Right lobe of liver (tissue), 6 donors: ENCODE measurements around the gene TERF2IP. TPM values are rescaled to one million over a fixed set of nuclear protein-coding genes. Genes with fewer than 3 reads are reported as not detected.

ENCODE experiments used
- ATAC-seq, 4 donors: fragments of 200-7000 bp; cut with Tn5 transposase; one replicate each; pipeline ENCODE4 v1.9.1; 2020; ENCODE audit warnings: mild to moderate bottlenecking in 4 of 4, moderate library complexity in 4 of 4
- DNase-seq, 3 donors: peaks; one replicate each; pipeline ENCODE4 v3.0.0-alpha.2; 2020
- H3K27ac ChIP-seq, 3 donors: fragments of 200-600 bp; one replicate each; pipeline ENCODE4 v1.8.0; 2022
- H3K27me3 ChIP-seq, 2 donors: fragments of 200-600 bp; one replicate each; pipeline ENCODE4 v1.8.0; 2022
- H3K36me3 ChIP-seq, 4 donors: fragments of 200-600 bp; sonication (generic) in 1 of 4; one replicate each; pipeline versions ENCODE4 v1.5.1 to v1.8.0; 2017 to 2022; ENCODE audit warnings: control low read depth in 1 of 4
- H3K4me1 ChIP-seq, 4 donors: fragments of 200-600 bp; sonication (generic) in 1 of 4; one replicate each; pipeline versions ENCODE4 v1.5.1 to v1.8.0; 2017 to 2022; ENCODE audit warnings: control low read depth in 1 of 4
- H3K4me3 ChIP-seq, 3 donors: fragments of 200-600 bp; one replicate each; pipeline ENCODE4 v1.8.0; 2022
- H3K9me3 ChIP-seq, 4 donors: fragments of 200-600 bp; sonication (generic) in 1 of 4; one replicate each; pipeline versions ENCODE4 v1.5.1 to v1.8.0; 2017 to 2022; ENCODE audit warnings: control low read depth in 1 of 4
- POLR2A ChIP-seq: fragments of 450-650 bp; IDR thresholded peaks from one replicate; pipeline ENCODE4 v1.6.1; 2017; ENCODE audit warnings: antibody characterized with exemption, mild to moderate bottlenecking
- WGBS: methylation state at CpG from one replicate; pipeline ENCODE4 v1.1.6; 2018; ENCODE audit warnings: low coverage, low lambda C conversion rate; ENCODE audit not compliant: insufficient coverage; ENCODE audit errors: missing lambda C conversion rate; 5-methylcytosine and 5-hydroxymethylcytosine counted together
- intact Hi-C, 2 donors: fragments of 100-400 bp; cut with DNase I; formaldehyde crosslinking; loops; one replicate each; pipeline versions ENCODE4 v1.11.2 to v1.14.1; 2022
- small RNA-seq, 2 experiments: library from RNA; depleted of rRNA; stranded (forward); fragments of <200 nt; gene quantifications; one replicate each; pipeline ENCODE3, GENCODE V24; 2016
- total RNA-seq, 6 experiments: library from RNA; depleted of rRNA in 2 of 6; stranded (reverse); fragments of >200 nt in 2 of 6; fragmentation: NEBNext Ultra II Directional in 3 of 6; extraction: Animal tissue kit (Norgen Biotek cat#: 25700) in 3 of 6; gene quantifications; one replicate each; pipeline versions ENCODE4 v1.1.0 to v1.2.4, GENCODE V29; 2016 to 2023
- TF ChIP-seq, protein P1 (sequence below), 4 donors: fragments of 200-600 bp in 3 of 4; fragments of 450-650 bp in 1 of 4; IDR thresholded peaks; one replicate each; pipeline versions ENCODE4 v1.5.1 to v1.8.0; 2016 to 2022; ENCODE audit warnings: antibody characterized with exemption in 4 of 4, mild to moderate bottlenecking in 2 of 4
- donor health status: DM: no; HTN: yes; CAD: no.
- donor health status: DM: no; HTN: no; CAD: no.
- donor health status: DM: no; HTN: no; CAD: no.
- donor health status: DM: no; HTN: yes; CAD: no.
- donor health status: DM: no; HTN: yes; CAD: no.

TERF2IP gene
- total RNA-seq, 6 experiments from 2014 or later: 16.0 to 25.1 (median 23.2) TPM

DNA sequence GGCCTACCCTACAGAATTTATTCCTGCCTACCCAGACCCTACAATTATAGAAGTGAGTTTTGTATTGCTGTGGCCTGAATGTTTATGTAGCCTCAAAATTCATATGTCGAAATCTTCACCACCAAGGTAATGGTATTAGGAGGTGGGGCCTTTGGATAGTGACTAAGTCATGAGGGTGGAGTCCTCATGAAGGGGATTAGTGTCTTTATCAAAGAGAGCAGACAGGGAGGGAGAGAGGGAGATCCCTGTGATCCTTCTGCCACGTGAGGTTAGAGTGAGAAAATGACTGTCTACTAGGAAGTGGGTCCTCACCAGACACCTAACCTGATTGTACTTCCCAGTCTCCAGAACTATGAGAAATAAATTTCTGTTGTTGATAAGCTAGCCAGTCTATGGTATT, 54.7 kb downstream of the TERF2IP start:
- no peak for ATAC-seq
- WGBS: 59% methylated on average over 2 of the region's 2 CpGs
- TF ChIP-seq, protein P1, sequence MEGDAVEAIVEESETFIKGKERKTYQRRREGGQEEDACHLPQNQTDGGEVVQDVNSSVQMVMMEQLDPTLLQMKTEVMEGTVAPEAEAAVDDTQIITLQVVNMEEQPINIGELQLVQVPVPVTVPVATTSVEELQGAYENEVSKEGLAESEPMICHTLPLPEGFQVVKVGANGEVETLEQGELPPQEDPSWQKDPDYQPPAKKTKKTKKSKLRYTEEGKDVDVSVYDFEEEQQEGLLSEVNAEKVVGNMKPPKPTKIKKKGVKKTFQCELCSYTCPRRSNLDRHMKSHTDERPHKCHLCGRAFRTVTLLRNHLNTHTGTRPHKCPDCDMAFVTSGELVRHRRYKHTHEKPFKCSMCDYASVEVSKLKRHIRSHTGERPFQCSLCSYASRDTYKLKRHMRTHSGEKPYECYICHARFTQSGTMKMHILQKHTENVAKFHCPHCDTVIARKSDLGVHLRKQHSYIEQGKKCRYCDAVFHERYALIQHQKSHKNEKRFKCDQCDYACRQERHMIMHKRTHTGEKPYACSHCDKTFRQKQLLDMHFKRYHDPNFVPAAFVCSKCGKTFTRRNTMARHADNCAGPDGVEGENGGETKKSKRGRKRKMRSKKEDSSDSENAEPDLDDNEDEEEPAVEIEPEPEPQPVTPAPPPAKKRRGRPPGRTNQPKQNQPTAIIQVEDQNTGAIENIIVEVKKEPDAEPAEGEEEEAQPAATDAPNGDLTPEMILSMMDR (IDR thresholded peaks at IDR 0.05): no peak
- TF ChIP-seq POLR2A: no peak

DNA sequence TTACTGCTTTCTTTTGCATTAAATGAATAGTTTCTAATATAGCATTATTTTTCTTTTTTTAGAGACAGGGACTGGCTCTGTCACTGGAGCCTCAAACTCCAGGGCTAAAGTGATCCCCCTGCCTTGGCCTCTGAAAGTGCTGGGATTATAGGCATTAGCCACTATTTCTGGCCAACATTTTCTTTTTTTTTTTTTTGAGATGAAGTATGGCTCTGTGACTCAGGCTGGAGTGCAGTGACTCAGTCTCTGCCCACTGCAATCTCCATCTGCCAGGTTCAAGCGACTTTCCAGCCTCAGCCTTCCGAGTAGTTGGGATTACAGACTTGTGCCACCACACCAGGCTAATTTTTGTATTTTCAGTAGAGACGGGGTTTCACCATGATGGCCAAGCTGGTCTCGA, 55.7 kb downstream of the TERF2IP start:
- ATAC-seq: no peak
- no peak overlapping the region for H3K27ac ChIP-seq
- no peaks in the 10 kb centered on the region for H3K4me1 ChIP-seq
- no peaks in the 10 kb centered on the region for H3K36me3 ChIP-seq
- TF ChIP-seq, protein P1 (IDR thresholded peaks at IDR 0.05): no peak
- no peak for TF ChIP-seq POLR2A
- DNase-seq: no peak
- no peak overlapping the region for H3K4me3 ChIP-seq
- intact Hi-C loops: no loop called here
- 65% methylated on average over 3 of the region's 4 CpGs for WGBS
- H3K27me3 ChIP-seq: no peaks in the 10 kb centered on the region
- no peaks in the 10 kb centered on the region for H3K9me3 ChIP-seq

More for the DNA sequence above, 54.7 kb downstream of the TERF2IP start:
- Histone ChIP-seq H3K9me3 (no peaks in the 10 kb centered on the region), H3K4me1 (no peaks in the 10 kb centered on the region), H3K27me3 (no peaks in the 10 kb centered on the region), H3K4me3 (no peak overlapping the region), H3K27ac (no peak overlapping the region), H3K36me3 (no peaks in the 10 kb centered on the region)
- no peak for DNase-seq
- intact Hi-C loops: no loop called here

Small RNAs within 50 kb of the gene (small RNA-seq; reads per million reads assigned to genes)
- gene RN7SL520P: 0 reads per million in 2 experiments

Other genes with a start within 250 kb of the TERF2IP start
- 10 to 100 TPM; 23.9 to 43.3 (median 36.0) TPM for gene CFDP1, start 214.3 kb upstream of the TERF2IP start, total RNA-seq
- gene TMEM170A, start 183.1 kb upstream of the TERF2IP start, total RNA-seq: 10 to 100 TPM in 5 of 6 experiments, 1 to 10 TPM in 1; 9.4 to 15.5 (median 12.8) TPM
- gene CHST6, start 152.3 kb upstream of the TERF2IP start, total RNA-seq: under 1 TPM in 1 of 6 experiments, not detected in 5; 0.02 TPM
- not detected for gene CHST5, start 111.7 kb upstream of the TERF2IP start, total RNA-seq
- 1 to 10 TPM in 5 of 6 experiments, under 1 TPM in 1; 0.98 to 2.1 (median 1.7) TPM for gene TMEM231, start 91.5 kb upstream of the TERF2IP start, total RNA-seq
- 10 to 100 TPM; 33.4 to 46.5 (median 42.4) TPM for gene GABARAPL2, start 81.4 kb upstream of the TERF2IP start, total RNA-seq
- 10 to 100 TPM; 17.7 to 29.7 (median 20.7) TPM for gene ADAT1, start 24.5 kb upstream of the TERF2IP start, total RNA-seq
- 10 to 100 TPM; 40.0 to 85.0 (median 53.8) TPM for gene KARS1, start 108 bp upstream of the TERF2IP start, total RNA-seq
- gene CPHXL2, start 29.2 kb downstream of the TERF2IP start, total RNA-seq: not detected
- gene DUXB, start 53.7 kb downstream of the TERF2IP start, total RNA-seq: not detected
- not detected for gene CPHXL, start 78.7 kb downstream of the TERF2IP start, total RNA-seq